Epithelial cell of proximal tubule (primary cell): ENCODE measurements around the gene GIMD1. TPM values are rescaled to one million over a fixed set of nuclear protein-coding genes. Genes with fewer than 3 reads are reported as not detected.
"Not testable (repeated sequence)": the region's sequence is repeated elsewhere in the genome, so short reads cannot be mapped to it uniquely, and the experiment has no call there.

Experiments
- DNase-seq: peaks from one replicate; pipeline ENCODE4 v3.0.0-alpha.2; 2011; ENCODE audit warnings: low read depth
- H3K4me3 ChIP-seq: 2 replicates; pipeline ENCODE4 v1.5.1; 2011; ENCODE audit warnings: low read depth, mild to moderate bottlenecking, low read length
- CTCF ChIP-seq: conservative IDR thresholded peaks from 2 replicates; pipeline ENCODE4 v1.5.1; 2012; ENCODE audit warnings: low read depth, mild to moderate bottlenecking, low read length
- total RNA-seq: library from RNA; depleted of rRNA; stranded (reverse); fragments of >200 nt; gene quantifications from 2 replicates; pipeline ENCODE4 v1.2.3, GENCODE V29; 2015

The GIMD1 gene
- total RNA-seq, 1 donor from 2014 or later, result not detected

GRCh38 chr4:106337916-106338315, 30.7 kb downstream of the GIMD1 start:
- H3K4me3 ChIP-seq, result no peak overlapping the region
- DNase-seq, result no peak
- no peak for TF ChIP-seq CTCF

GRCh38 chr4:106336618-106337017, 32.0 kb downstream of the GIMD1 start:
- DNase-seq, result no peak
- no peak overlapping the region for H3K4me3 ChIP-seq
- TF ChIP-seq CTCF, result no peak

- no peak for TF ChIP-seq CTCF
- DNase-seq, result no peak
- no peak overlapping the region for H3K4me3 ChIP-seq
These were observed 33.7 kb downstream of the GIMD1 start for GRCh38 chr4:106334741-106335470.

- TF ChIP-seq CTCF, result no peak
- H3K4me3 ChIP-seq, result no peak overlapping the region
- DNase-seq, result no peak
These were observed 35.4 kb downstream of the GIMD1 start for GRCh38 chr4:106333186-106333585.

GRCh38 chr4:106329041-106329618, 39.4 kb downstream of the GIMD1 start:
- peak; percentile 83 for TF ChIP-seq CTCF
- DNase-seq, result peak; percentile 16
- H3K4me3 ChIP-seq, result no peak overlapping the region

GRCh38 chr4:106325800-106326199, 42.8 kb downstream of the GIMD1 start:
- no peak for DNase-seq
- no peak overlapping the region for H3K4me3 ChIP-seq
- no peak for TF ChIP-seq CTCF

- no peak for DNase-seq
- no peak overlapping the region for H3K4me3 ChIP-seq
- no peak for TF ChIP-seq CTCF
These were observed 45.5 kb downstream of the GIMD1 start for GRCh38 chr4:106323119-106323518.

GRCh38 chr4:106321814-106322213, 46.8 kb downstream of the GIMD1 start:
- H3K4me3 ChIP-seq, DNase-seq: not testable (repeated sequence)

- not testable (repeated sequence) for H3K4me3 ChIP-seq, DNase-seq
These were observed 47.4 kb downstream of the GIMD1 start for GRCh38 chr4:106321168-106321567.
